A673 (cell line): Measurements from ENCODE around the gene KYNU. TPM values are rescaled to one million over a fixed set of nuclear protein-coding genes. Genes with fewer than 3 reads are reported as not detected.
"Not testable (repeated sequence)": the region's sequence is repeated elsewhere in the genome, so short reads cannot be mapped to it uniquely, and the experiment has no call there.

Experiments used
- BruUV-seq: library from RNA; stranded (reverse); fragments of 400-500 nt; replicated peaks from 2 replicates; lab custom pipeline; 2021; lab: Mats Ljungman, UMichigan
- CTCF ChIA-PET: fragments of 300-600 bp; sonication (Branson Sonifier 250); formaldehyde crosslinking; loops from one replicate; lab custom pipeline; 2022; ENCODE audit warnings: antibody characterized with exemption; lab: Charles Lee
- POLR2A ChIA-PET: fragments of 300-600 bp; sonication (Branson Sonifier 250); formaldehyde crosslinking; loops from one replicate; lab custom pipeline; 2022; ENCODE audit warnings: antibody characterized with exemption; ENCODE audit not compliant: low non-redundant PET; lab: Charles Lee
- DNase-seq: peaks from one replicate; pipeline ENCODE4 v3.0.0-alpha.2; 2015; ENCODE audit warnings: low spot score
- H3K27ac ChIP-seq: fragments of 200-600 bp; sonication (generic); 2 replicates; pipeline ENCODE4 v1.5.1; 2016; ENCODE audit warnings: mixed run types, low read depth, mild to moderate bottlenecking, mixed read lengths, antibody characterized with exemption, low read length; ENCODE audit not compliant: poor library complexity, severe bottlenecking
- H3K27me3 ChIP-seq: fragments of 200-600 bp; sonication (generic); replicated peaks from 2 replicates; pipeline ENCODE4 v1.6.1; 2017; ENCODE audit warnings: mixed run types, low read depth, mild to moderate bottlenecking, mixed read lengths, antibody characterized with exemption, low read length; ENCODE audit not compliant: insufficient read depth, poor library complexity
- H3K36me3 ChIP-seq: fragments of 200-600 bp; sonication (generic); 2 replicates; pipeline ENCODE4 v1.6.1; 2016; ENCODE audit warnings: mixed run types, mild to moderate bottlenecking, mixed read lengths, antibody characterized with exemption, low read length; ENCODE audit not compliant: insufficient read depth, poor library complexity, severe bottlenecking
- H3K4me1 ChIP-seq: fragments of 200-600 bp; sonication (generic); 2 replicates; pipeline ENCODE4 v1.6.1; 2017; ENCODE audit warnings: mixed run types, mild to moderate bottlenecking, mixed read lengths, antibody characterized with exemption, low read length; ENCODE audit not compliant: insufficient read depth, poor library complexity, severe bottlenecking
- H3K4me3 ChIP-seq: fragments of 200-600 bp; sonication (generic); 2 replicates; pipeline ENCODE4 v1.5.1; 2016; ENCODE audit warnings: low read depth, mixed run types, mild to moderate bottlenecking, mixed read lengths, low read length; ENCODE audit not compliant: poor library complexity, severe bottlenecking
- H3K9me3 ChIP-seq: fragments of 200-600 bp; sonication (generic); 2 replicates; pipeline ENCODE4 v1.6.1; 2016; ENCODE audit warnings: mixed run types, low read depth, mild to moderate bottlenecking, mixed read lengths, antibody characterized with exemption, low read length; ENCODE audit not compliant: poor library complexity, severe bottlenecking
- CTCF ChIP-seq: fragments of 300-800, 200-600 bp; sonication (generic); conservative IDR thresholded peaks from 2 replicates; pipeline ENCODE4 v1.5.1; 2017; ENCODE audit warnings: low read depth, mild to moderate bottlenecking, antibody characterized with exemption, low read length, moderate library complexity, mixed read lengths
- EZH2 ChIP-seq: fragments of 200-600 bp; sonication (generic); IDR thresholded peaks from 2 replicates; pipeline ENCODE4 v1.6.1; 2017; ENCODE audit warnings: borderline replicate concordance, low read depth, mild to moderate bottlenecking, mixed read lengths, antibody characterized with exemption, low read length; ENCODE audit not compliant: poor library complexity, severe bottlenecking
- intact Hi-C: fragments of 100-400 bp; cut with micrococcal nuclease; formaldehyde crosslinking; loops from one replicate; pipeline ENCODE4 v1.10.0; 2022; ENCODE audit not compliant: unreplicated experiment
- total RNA-seq: library from RNA; stranded (reverse); gene quantifications from 2 replicates; pipeline ENCODE4 v1.2.3, GENCODE V29; 2021

The KYNU gene
- total RNA-seq, 1 experiment from 2014 or later = 2.5 TPM

GRCh38 chr2:143068509-143068908, 191.0 kb downstream of the KYNU start:
- ChIA-PET CTCF (no interaction called here), POLR2A (no interaction called here)
- Histone ChIP-seq H3K4me1 (no peaks in the 10 kb centered on the region), H3K4me3 (no peak overlapping the region), H3K27ac (no peak overlapping the region), H3K27me3 (no peaks in the 10 kb centered on the region), H3K9me3 (peaks cover 8% of the 10 kb centered on the region), H3K36me3 (no peaks in the 10 kb centered on the region)
- TF ChIP-seq CTCF (no peak), EZH2 (no peak)
- intact Hi-C loops = no loop called here
- no peak for DNase-seq
- BruUV-seq = no TSS peak

- H3K9me3 ChIP-seq = no peaks in the 10 kb centered on the region
- H3K27me3 ChIP-seq = no peaks in the 10 kb centered on the region
- H3K4me3 ChIP-seq = no peak overlapping the region
- H3K4me1 ChIP-seq = no peaks in the 10 kb centered on the region
- CTCF ChIA-PET = no interaction called here
- intact Hi-C loops = no loop called here
- TF ChIP-seq EZH2 (no peak), CTCF (no peak)
- POLR2A ChIA-PET = no interaction called here
- no TSS peak for BruUV-seq
- no peak for DNase-seq
- H3K36me3 ChIP-seq = no peaks in the 10 kb centered on the region
- H3K27ac ChIP-seq = no peak overlapping the region
Observed at GRCh38 chr2:143070704-143071103, 193.2 kb downstream of the KYNU start.

- ChIA-PET POLR2A (no interaction called here), CTCF (no interaction called here)
- no peaks in the 10 kb centered on the region for H3K27me3 ChIP-seq
- TF ChIP-seq EZH2 (no peak), CTCF (no peak)
- DNase-seq = no peak
- no peak overlapping the region for H3K27ac ChIP-seq
- no peaks in the 10 kb centered on the region for H3K4me1 ChIP-seq
- no peak overlapping the region for H3K4me3 ChIP-seq
- H3K9me3 ChIP-seq = no peaks in the 10 kb centered on the region
- intact Hi-C loops = no loop called here
- no peaks in the 10 kb centered on the region for H3K36me3 ChIP-seq
- no TSS peak for BruUV-seq
Observed at GRCh38 chr2:143071185-143071876, 193.9 kb downstream of the KYNU start.

GRCh38 chr2:143074913-143075312, 197.4 kb downstream of the KYNU start:
- H3K27ac ChIP-seq, DNase-seq, H3K27me3 ChIP-seq, POLR2A ChIA-PET, H3K9me3 ChIP-seq, BruUV-seq, CTCF ChIA-PET, H3K4me1 ChIP-seq, H3K36me3 ChIP-seq, intact Hi-C loops, H3K4me3 ChIP-seq: not testable (repeated sequence)
